Keratinocyte (primary cell): ENCODE data around the gene CCSER1. TPM values are rescaled to one million over a fixed set of nuclear protein-coding genes. Genes with fewer than 3 reads are reported as not detected.
A peak's percentile ranks its signal among the peaks of the same experiment; 100 is the strongest.

Experiments used
- DNase-seq: peaks from one replicate; pipeline ENCODE4 v3.0.0-alpha.2; 2011; ENCODE audit warnings: low read depth, missing footprints, low spot score
- FAIRE-seq: peaks from 2 replicates; lab custom pipeline; 2011; peaks lifted over from hg19 to GRCh38; lab: Jason Lieb, UNC
- H2AFZ ChIP-seq: 2 replicates; pipeline ENCODE4 v1.6.0; 2012; ENCODE audit warnings: low read length, control low read depth, inconsistent platforms; ENCODE audit not compliant: control insufficient read depth
- H3K27ac ChIP-seq: 2 replicates; pipeline ENCODE4 v1.5.1; 2011; ENCODE audit warnings: low read length; ENCODE audit not compliant: control insufficient read depth, insufficient read depth
- H3K27me3 ChIP-seq: 3 replicates; pipeline ENCODE4 v1.6.0; 2011; ENCODE audit warnings: low read length; ENCODE audit not compliant: control insufficient read depth, insufficient read depth; ENCODE audit errors: extremely low read depth
- H3K36me3 ChIP-seq, 2 experiments: 2 replicates in 1 of 2; 3 replicates in 1 of 2; pipeline ENCODE4 v1.5.1; 2011; ENCODE audit warnings: low read length in 2 of 2, mild to moderate bottlenecking in 1 of 2; ENCODE audit not compliant: control insufficient read depth in 2 of 2, insufficient read depth in 2 of 2; ENCODE audit errors: extremely low read depth in 1 of 2
- H3K4me1 ChIP-seq: 3 replicates; pipeline ENCODE4 v1.5.1; 2011; ENCODE audit warnings: low read length; ENCODE audit not compliant: control insufficient read depth, insufficient read depth; ENCODE audit errors: extremely low read depth
- H3K4me2 ChIP-seq: 3 replicates; pipeline ENCODE4 v1.6.0; 2011; ENCODE audit warnings: low read depth, low read length; ENCODE audit not compliant: control insufficient read depth, insufficient read depth; ENCODE audit errors: extremely low read depth
- H3K4me3 ChIP-seq, 3 experiments: fragments of 200-600 bp in 1 of 3; sonication (generic) in 1 of 3; 2 replicates in 2 of 3; 3 replicates in 1 of 3; pipeline ENCODE4 v1.5.1; 2011 to 2016; ENCODE audit warnings: low read length in 3 of 3, mild to moderate bottlenecking in 3 of 3, control low read depth in 2 of 3, inconsistent platforms in 1 of 3, low read depth in 1 of 3, mixed read lengths in 1 of 3, mixed run types in 1 of 3, moderate library complexity in 1 of 3; ENCODE audit not compliant: control insufficient read depth in 2 of 3, insufficient read depth in 2 of 3; ENCODE audit errors: extremely low read depth in 1 of 3
- H3K79me2 ChIP-seq: 2 replicates; pipeline ENCODE4 v1.6.0; 2012; ENCODE audit warnings: low read length; ENCODE audit not compliant: control insufficient read depth, insufficient read depth
- H3K9ac ChIP-seq: 3 replicates; pipeline ENCODE4 v1.6.0; 2011; ENCODE audit warnings: low read length; ENCODE audit not compliant: control insufficient read depth, insufficient read depth; ENCODE audit errors: extremely low read depth
- H3K9me1 ChIP-seq: 3 replicates; pipeline ENCODE4 v1.6.0; 2011; ENCODE audit warnings: low read length; ENCODE audit not compliant: control insufficient read depth, insufficient read depth; ENCODE audit errors: extremely low read depth
- H3K9me3 ChIP-seq: 2 replicates; pipeline ENCODE4 v1.5.1; 2012; ENCODE audit warnings: low read depth, low read length; ENCODE audit not compliant: control insufficient read depth
- H4K20me1 ChIP-seq: 3 replicates; pipeline ENCODE4 v1.6.0; 2011; ENCODE audit warnings: low read length; ENCODE audit not compliant: control insufficient read depth, insufficient read depth; ENCODE audit errors: extremely low read depth
- CTCF ChIP-seq, 3 experiments: IDR thresholded peaks in 1 of 3; conservative IDR thresholded peaks in 1 of 3; optimal IDR thresholded peaks in 1 of 3; 2 replicates in 2 of 3; 3 replicates in 1 of 3; pipeline versions ENCODE3 to v1.5.1; 2011; ENCODE audit warnings: low read length in 3 of 3, mild to moderate bottlenecking in 3 of 3, moderate library complexity in 2 of 3, control low read depth in 1 of 3, inconsistent platforms in 1 of 3; ENCODE audit not compliant: insufficient read depth in 2 of 3; ENCODE audit errors: extremely low read depth in 1 of 3
- EZH2 ChIP-seq: IDR thresholded peaks from one replicate; pipeline ENCODE4 v1.6.1; 2012; ENCODE audit warnings: inconsistent platforms, mild to moderate bottlenecking, low read length, moderate library complexity
- dilution Hi-C: fragments of 300-500 bp; cut with MboI; formaldehyde crosslinking; loops from one replicate; pipeline ENCODE4 v1.7.0; 2020; ENCODE audit warnings: low sequenced_read_pairs; ENCODE audit not compliant: extremely low pct_ligation_motif_present
- polyA plus RNA-seq, 5 experiments: library from polyadenylated mRNA; depleted of rRNA in 3 of 5; stranded (reverse) in 3 of 5; stranded (forward) in 1 of 5; unstranded in 1 of 5; fragments of >200 nt; gene quantifications; 1 replicate in 1 of 5; 2 replicates in 3 of 5; 3 replicates in 1 of 5; pipeline versions ENCODE4 v1.2.1 to v1.2.3, GENCODE V29; 2011 to 2012; ENCODE audit warnings: missing spikeins in 2 of 5, low read depth in 1 of 5, low replicate concordance in 1 of 5

CCSER1 gene
- polyA plus RNA-seq, 1 donor (not counting 4 experiments of a cell fraction or from before 2014, with no cell fraction given): 1.2 TPM

GRCh38 chr4:90438522-90438921 lies 311.3 kb downstream of the CCSER1 start:
- no peaks in the 10 kb centered on the region for H3K79me2 ChIP-seq
- no peak overlapping the region for H3K4me3 ChIP-seq
- H3K9ac ChIP-seq: no peak overlapping the region
- H3K27me3 ChIP-seq: no peaks in the 10 kb centered on the region
- H3K4me1 ChIP-seq: peaks cover 18% of the 10 kb centered on the region
- H3K36me3 ChIP-seq: no peaks in the 10 kb centered on the region
- H2AFZ ChIP-seq: no peak overlapping the region
- no peak overlapping the region for H3K4me2 ChIP-seq
- no peak overlapping the region for H3K27ac ChIP-seq
- no peaks in the 10 kb centered on the region for H3K9me3 ChIP-seq
- FAIRE-seq: no peak
- no peak for TF ChIP-seq EZH2
- no peak for TF ChIP-seq CTCF (optimal IDR thresholded peaks at IDR 0.05 in 1 of 3, IDR thresholded peaks at IDR 0.05 in 1 of 3, conservative IDR thresholded peaks at IDR 0.05 in 1 of 3; ENCODE audit: extremely low read depth in 1 of 3, insufficient read depth in 2 of 3, low read length in 3 of 3)
- dilution Hi-C loops: no loop called here
- no peaks in the 10 kb centered on the region for H3K9me1 ChIP-seq
- H4K20me1 ChIP-seq: no peaks in the 10 kb centered on the region
- DNase-seq: no peak

GRCh38 chr4:90441770-90442169 lies 314.6 kb downstream of the CCSER1 start:
- H3K36me3 ChIP-seq: no peaks in the 10 kb centered on the region
- H3K9me1 ChIP-seq: no peaks in the 10 kb centered on the region
- DNase-seq (no peak), FAIRE-seq (peak; percentile 5)
- no peaks in the 10 kb centered on the region for H3K9me3 ChIP-seq
- no peaks in the 10 kb centered on the region for H3K79me2 ChIP-seq
- H4K20me1 ChIP-seq: no peaks in the 10 kb centered on the region
- H3K4me3 ChIP-seq: no peak overlapping the region
- H2AFZ ChIP-seq: no peak overlapping the region
- no peak overlapping the region for H3K9ac ChIP-seq
- no peak overlapping the region for H3K27ac ChIP-seq
- H3K4me2 ChIP-seq: no peak overlapping the region
- H3K27me3 ChIP-seq: no peaks in the 10 kb centered on the region
- H3K4me1 ChIP-seq: peaks cover 40% of the 10 kb centered on the region
- dilution Hi-C loops: no loop called here
- TF ChIP-seq EZH2: no peak
- no peak for TF ChIP-seq CTCF (optimal IDR thresholded peaks at IDR 0.05 in 1 of 3, IDR thresholded peaks at IDR 0.05 in 1 of 3, conservative IDR thresholded peaks at IDR 0.05 in 1 of 3; ENCODE audit: extremely low read depth in 1 of 3, insufficient read depth in 2 of 3, low read length in 3 of 3)
